GM21381 (cell line): Measurements from ENCODE around the gene ZNF24.

Experiments used
- ATAC-seq: cut with Tn5 transposase; IDR thresholded peaks from one replicate; pipeline ENCODE4 v1.9.1; 2021; ENCODE audit warnings: mild to moderate bottlenecking, moderate library complexity; ENCODE audit not compliant: unreplicated experiment

The ZNF24 gene

DNA sequence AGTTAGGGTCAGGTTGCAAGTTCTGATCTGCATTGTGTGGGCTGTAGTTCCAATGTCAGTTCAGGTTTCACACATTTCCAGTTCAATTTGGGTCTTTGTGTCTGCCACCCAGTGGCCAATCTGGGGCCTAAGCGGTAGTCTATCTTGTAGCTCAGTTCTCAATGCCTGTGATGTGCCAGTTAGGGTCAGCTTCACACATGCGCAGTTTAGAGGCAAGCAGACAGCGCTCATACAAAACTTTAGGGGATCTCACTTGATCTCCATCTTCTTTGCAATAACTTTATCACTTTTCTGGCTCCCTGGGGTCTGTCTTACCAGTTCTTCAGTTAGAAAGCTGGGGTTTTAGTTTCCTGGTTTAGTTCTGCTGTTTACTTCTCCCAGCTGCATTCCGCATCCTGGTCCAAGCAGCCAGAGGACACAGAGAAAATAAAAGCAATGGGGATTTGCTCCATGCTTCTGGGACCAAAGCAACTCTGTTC lies 11.0 kb upstream of the ZNF24 start:
- peak; percentile 98 for ATAC-seq

DNA sequence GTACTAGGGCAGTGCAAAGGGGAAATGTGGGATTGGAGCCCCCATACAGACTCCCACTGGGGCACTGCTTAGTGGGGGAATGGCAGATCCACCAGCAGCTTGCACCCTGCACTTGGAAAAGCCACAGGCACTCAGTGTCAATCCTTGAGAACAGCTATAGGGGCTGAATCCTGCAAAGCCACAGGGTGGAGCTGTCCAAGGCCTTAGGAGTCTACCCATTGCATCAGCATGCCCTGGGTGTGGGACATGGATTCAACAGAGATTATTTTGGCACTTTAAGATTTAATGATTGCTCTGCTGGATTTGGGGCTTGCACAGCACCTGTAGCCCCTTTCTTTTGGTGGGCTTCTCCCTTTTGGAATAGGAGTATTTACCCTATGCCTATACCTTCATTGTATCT lies 8.6 kb upstream of the ZNF24 start:
- ATAC-seq: no peak

DNA sequence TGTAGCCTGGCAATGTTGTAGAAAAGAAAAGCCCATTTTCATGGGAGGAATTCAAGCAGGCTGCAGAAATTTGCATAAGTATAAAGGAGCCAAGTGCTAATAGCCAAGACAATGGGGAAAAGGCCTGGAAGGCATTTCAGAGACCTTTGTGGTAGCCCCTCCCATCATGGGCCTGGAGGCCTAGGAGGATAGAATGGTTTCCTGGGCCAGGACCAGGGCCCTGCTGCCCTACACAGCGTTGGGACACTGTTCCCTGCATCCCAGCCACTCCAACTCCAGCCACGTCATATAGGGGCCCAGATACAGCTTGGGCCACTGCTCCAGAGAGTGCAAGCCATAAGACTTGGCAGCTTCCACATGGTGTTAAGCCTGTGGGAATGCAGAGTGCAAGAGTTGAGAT lies 8.1 kb upstream of the ZNF24 start:
- ATAC-seq: no peak

DNA sequence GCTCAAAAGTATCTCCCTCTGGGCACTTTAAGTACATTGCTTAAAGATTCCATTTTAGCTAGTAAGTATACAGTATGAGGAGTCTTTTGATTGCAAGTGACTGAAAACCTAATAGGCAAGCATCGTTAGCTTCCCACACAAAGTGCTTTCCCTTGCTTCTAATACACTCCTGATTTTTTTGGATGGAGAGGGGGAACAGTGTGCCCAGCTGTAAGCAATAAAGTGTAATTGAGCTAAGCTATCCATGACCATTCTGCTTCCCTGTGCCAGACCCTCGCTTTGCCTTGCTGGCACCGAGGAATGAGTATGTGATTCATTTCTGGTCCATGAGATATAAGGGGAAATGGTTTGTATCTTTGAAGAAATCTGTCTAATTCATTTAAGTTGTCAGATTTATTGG lies 3.8 kb upstream of the ZNF24 start:
- no peak for ATAC-seq

DNA sequence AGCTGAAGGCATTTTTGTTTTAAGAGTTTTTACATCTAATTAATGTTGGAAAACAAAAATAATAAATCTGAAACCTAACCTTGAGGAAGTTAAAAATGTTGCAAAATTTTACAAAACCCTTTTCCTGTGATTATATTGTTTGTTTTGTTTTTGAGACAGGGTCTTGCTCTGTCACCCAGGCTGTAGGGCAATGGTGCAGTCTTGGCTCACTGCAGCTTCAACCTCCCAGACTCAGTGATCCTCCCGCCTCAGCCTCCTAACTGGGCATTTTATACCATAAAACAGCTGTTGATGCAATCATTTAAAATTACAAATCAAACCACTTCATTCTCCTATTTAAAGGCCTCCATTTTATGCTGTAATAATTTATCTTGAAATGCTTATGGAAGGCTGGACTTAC lies 1.7 kb upstream of the ZNF24 start:
- no peak for ATAC-seq

DNA sequence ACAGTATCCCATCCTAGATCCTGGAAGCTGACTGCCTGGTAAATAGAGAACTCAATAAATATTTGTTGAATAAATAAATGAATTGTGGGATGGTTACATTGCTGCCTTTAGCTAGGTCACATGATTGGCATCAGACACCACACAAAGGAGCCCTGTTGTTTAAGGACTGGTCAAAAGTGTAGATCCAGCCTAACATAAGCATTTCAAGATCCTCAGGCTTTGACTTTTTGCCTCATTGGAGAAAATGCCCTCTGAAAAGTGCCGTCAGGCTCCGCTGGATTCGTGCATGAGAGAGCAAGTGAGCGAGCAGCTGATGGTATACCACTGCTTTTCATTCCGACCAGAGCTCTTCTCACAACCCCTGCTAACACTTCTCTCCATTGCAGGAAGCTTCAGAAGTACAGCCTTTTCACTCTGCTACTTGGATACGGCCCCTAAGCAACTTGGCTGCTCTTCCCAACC lies 1.3 kb upstream of the ZNF24 start:
- no peak for ATAC-seq

DNA sequence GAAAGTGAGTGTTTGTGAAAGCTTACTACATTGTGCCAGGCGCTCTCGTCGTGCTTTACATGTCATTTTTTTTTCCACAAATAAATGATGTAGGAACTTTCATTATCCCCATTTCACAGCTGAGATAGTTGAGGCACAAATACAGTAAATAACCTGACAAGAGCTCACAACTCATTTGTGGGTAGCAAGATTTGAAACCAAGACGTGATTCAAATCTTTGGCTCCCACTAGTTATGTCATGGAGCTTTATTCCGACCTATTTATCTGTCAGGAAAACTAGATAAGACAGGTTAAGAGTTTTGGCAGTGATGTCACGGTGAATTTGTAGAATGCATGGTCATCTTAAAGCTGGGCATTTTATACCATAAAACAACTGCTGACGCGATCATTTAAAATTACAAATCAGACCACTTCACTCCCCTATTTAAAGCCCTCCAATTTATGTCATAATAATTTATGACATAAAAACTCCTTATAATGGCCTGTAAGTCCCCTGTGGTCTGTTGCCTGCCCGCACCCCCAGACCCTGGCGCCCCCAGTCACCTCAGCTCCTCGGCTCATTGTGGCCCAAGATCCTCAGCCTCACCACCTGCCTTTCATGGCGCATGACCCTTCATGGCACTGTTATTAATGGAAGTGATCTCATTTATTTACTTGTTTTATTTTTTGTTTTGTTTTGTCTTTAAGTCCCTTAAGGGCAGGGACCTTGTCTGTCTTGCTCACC lies 678 bp upstream of the ZNF24 start:
- no peak for ATAC-seq

DNA sequence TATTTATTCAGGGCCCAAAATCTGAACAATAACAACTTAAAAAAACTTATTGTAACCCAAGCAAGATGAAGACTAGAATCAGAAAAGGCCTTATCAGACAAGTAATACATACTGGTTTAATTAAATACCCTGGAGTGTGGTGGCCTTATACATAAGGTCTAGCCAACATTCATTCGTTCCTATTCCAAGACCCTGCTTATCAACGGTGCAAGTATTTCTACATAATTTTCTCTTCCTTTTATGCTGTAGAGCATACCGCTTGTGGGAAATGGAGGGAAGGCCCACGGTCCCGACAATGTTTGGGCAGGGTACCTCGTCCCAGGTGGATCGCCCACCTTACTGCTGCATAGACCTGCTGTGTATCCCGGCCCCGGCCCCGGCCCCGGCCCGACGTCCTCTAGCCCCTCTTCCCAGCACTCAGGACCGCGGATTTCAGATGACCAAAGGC lies 708 bp downstream of the ZNF24 start:
- ATAC-seq: no peak

DNA sequence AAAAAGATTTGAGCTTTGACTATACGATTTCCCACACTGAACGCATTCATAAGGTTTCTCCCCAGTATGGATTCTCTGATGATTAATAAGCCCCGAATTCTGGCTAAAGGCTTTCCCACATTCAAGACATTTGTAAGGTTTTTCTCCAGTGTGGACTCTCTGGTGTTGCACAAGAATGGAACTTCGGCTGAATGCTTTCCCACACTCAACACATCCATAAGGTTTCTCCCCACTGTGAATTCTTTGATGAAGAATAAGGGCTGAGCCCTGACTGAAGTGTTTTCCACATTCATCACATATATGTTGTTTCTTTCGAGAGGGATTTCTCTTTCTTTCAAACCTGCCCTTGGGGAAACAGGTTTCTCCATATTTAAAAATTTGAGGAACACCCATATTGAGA lies 6.9 kb downstream of the ZNF24 start:
- no peak for ATAC-seq

DNA sequence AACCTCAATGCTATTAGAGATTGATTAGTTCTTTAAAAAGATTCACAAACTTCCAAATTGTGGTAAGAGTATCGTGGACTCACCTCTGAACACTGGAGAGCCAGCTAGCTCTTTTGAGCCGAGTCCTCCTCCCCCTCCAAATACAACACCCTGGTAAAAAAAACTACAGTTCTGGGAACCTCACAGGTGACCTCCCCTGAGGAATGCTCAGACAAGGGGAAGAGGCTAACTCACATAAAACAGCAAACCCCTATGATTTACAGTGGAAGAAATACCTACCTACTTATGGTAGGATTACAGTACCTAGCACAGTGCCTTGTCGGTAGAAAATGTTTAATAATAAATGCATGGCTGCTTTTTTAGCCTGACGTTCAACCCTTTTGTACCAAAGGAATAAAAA lies 8.4 kb downstream of the ZNF24 start:
- ATAC-seq: no peak

DNA sequence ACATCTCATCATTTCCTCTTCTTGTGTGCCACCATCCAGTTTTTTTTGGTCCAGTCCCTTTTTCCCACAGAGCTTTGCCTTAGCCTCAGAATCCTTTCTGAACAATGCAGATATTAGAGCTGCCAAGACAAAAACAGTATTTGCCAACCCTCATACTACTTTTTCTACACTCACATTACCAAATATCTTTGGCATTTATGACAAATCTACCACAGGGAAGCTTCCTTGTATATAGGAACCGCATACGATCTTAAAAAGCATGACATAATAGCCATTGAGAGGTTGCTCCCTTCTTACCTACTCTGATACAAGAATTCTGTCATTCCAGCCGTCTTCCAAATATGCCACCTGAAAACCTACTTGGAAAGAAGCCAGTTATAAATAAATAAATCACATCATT lies 9.4 kb downstream of the ZNF24 start:
- ATAC-seq: no peak

DNA sequence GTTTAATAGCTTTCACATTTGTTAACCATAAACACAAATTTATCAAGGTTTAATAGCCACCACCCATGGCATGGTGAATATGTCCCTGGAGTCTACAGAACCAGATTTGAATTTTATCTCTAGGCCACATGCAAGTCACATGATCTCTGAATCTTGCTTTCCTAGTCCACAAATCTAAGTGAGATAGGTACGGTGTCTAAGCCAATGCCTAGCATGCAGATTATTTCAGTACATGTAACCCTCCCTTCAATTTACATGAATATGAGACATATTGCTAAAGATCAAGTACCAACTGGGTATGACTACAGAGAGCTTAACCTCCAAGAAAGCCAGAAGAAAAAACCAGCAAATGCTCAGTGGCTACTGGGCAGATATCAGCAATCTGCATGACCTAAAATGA lies 10.0 kb downstream of the ZNF24 start:
- ATAC-seq: no peak

DNA sequence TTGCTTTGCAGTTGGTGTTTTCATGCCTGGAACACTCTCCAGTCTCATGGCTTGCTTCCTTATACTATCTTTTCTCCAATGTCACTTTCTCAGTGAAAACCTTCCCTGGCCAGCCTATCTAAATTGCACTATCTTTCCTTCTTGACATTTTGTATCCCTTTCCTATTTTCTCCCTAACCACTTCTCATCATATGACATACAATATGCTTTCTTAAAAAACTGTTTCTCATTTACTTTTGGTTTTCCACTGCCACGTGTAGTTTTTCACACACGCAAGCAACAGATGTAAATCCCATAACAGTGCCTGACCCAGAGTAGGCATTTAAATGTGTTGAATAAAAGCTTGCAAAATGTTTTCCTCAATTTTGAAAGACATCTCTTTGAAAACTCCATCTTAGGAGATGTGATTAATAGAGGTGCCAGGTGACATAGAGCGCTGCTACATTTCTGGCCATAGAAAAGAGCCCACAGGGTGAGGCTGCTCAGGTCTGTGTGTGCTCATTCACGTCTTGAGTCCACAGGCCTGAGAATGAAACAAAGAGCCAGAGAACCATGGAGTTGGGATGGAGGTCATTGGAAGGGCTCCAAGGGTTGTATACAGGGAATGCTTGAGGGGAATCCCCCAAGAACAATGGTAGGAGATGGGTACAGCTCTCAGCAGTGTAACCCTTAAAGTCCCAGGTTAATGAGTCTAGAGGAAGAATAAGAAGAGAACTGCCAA lies 12.7 kb downstream of the ZNF24 start:
- ATAC-seq: no peak

DNA sequence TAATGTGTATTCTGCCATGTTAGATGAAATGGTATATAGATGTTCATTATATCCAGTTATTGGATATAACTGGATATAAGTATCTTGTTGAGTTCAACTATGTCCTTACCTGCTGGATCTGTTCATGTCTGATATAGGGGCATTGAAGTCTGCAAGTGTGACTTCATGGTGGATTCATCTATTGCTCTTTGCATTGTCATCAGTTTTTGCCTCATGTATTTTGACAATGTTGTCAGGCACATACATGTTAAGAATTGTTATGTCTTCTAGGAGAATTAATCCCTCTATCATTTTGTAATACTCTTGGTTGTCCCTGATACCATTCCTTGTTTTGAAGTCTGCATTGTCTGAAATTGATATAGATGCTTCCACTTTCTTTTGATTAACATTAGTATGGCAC lies 15.4 kb downstream of the ZNF24 start:
- ATAC-seq: no peak

DNA sequence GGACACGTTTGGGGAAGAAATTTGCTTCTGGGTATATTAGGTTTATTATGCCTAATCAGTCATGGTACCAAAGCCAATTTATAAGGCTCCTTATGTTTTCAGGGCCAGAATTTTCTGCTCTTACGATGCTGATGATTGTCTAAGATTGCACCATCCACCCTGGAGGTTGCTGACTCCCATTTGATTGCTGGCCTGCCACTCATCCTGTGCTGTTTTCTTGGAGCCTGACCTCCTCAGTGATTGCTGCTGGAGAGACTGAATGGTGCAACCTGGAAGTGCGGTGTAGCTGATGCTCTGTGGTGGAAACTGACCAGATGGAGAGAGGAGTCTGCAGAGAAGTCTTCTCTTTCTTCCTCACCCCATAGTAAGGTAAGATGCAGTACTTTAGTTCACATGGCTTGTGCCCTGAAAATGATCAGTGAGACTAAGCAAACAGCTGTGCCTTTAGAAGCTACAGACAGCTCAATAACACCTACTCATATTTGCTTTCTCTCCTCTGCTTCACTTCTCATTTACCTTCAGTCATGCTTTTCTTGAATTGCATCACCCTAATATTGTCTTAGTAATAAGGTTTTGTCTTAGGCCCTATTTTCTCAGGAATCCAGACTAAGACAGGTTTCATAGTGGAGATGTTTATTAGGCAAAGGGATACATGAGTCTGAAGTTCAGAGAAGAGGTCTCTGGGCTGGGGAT lies 17.4 kb downstream of the ZNF24 start:
- no peak for ATAC-seq

DNA sequence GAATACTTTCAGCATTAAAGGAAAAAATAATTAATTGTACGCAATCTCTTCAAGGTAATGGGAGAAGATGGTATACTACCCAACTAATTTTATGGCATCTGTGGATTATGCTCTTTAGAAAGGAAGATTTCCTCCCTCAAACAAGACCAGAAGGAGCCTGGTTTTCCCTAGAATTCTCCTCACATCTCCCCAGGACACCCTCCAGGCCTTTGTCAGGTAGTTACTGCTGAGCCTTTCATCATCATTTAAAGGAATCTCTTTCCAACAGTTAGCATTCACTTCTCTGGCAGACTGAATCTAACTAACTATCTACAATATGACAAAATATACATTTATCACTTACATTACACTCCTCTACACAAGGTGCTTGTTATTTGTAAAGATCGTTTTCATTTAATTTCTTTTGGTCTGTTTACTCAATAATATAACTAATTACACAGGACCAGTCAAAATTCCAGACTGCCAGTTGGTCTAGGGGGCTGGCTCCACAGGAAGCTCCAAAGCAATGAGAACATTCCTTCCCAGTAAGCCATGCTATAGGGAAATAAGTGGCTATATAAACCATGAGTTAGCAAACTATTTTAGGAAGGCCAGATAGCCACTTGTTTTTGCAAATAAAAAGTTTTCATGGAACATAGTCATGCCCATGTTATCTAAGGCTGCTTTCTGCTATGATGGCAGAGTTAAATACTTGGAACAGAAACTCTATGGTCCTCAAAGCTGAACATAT lies 19.1 kb downstream of the ZNF24 start:
- ATAC-seq: no peak

DNA sequence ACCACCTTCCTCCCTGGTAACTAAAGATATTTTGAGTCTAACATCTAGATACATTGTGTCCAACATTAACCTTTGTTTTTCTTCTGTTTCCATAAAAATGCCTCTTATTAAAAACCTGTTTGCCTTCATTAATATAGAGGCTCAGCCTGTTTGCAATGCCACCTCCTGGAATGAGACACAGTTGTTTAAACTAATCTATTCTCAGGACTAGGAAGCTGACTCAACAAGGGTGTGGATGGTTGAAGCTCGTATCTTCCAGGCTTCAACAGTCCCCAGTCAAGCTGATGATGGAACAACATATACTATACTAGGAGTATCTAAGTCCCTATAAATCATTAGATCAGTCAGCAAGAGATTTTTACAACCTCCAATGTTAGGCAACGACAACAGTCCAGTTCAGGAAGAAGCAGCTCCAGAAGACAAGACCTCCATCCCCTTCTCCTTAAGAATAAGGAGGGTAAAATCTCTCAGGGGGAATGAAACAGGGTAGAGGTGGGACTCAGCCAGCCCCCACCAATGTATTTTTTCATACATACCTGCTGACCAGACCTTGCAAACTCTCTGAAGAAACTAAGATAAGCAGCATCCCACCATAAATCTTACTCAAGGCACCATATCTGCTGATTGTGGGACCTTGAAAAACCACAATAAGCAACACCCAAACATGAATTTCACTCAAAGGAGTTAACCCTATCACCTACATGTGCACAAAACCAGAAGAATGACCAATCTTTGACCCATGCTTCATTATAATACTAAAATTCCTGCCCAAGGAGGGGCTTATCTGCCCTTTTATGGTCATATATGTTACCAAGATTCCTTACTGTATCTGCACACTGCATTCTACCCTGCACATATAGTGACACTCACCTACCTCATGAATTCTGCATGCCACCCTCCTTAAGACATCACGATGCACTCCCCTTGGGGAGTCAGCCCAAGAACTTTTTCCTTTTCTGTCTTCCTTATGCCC lies 21.4 kb downstream of the ZNF24 start:
- no peak for ATAC-seq

DNA sequence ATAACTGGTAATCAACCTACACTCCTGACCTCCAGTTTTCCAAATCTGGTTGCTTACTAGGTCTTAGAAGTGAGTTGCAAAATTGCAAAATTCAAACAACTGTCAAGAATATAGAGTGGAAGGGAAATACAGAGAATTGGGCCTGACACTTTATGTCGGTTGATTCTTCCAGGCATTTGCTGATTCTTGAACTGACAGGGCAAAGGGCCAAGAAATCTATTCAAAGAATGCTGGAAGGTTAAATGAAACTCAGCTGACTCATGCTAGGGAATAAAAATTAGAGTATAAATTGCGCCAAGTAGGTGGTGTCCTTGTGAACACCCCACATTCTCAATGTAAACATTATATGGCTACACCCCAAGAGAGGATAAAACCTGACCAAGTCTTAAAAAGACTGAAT lies 32.7 kb downstream of the ZNF24 start:
- no peak for ATAC-seq

DNA sequence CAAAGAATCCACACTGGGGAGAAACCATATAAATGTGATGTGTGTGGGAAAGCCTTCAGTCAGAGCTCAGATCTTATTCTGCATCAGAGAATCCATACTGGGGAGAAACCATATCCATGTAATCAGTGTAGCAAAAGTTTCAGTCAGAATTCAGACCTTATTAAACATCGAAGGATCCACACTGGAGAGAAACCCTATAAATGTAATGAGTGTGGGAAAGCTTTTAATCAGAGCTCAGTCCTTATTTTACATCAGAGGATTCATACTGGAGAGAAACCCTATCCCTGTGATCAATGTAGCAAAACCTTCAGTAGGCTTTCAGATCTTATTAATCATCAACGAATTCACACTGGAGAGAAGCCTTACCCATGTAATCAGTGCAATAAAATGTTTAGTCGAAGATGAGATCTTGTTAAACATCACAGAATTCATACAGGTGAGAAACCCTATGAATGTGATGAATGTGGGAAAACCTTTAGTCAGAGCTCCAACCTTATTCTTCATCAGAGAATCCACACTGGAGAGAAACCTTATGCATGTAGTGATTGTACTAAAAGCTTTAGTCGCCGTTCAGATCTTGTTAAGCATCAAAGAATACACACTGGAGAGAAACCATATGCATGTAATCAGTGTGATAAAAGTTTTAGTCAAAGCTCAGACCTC lies 37.5 kb downstream of the ZNF24 start:
- no peak for ATAC-seq
